GM23338 (cell line): ENCODE data around the gene ATP23. TPM values are rescaled to one million over a fixed set of nuclear protein-coding genes. Genes with fewer than 3 reads are reported as not detected.

Source experiments
- ATAC-seq: fragments of 200-7000 bp; cut with Tn5 transposase; 3 replicates; pipeline ENCODE4 v1.9.1; 2020
- DNase-seq: peaks from one replicate; pipeline ENCODE4 v3.0.0-alpha.2; 2015; ENCODE audit warnings: low spot score
- H2AFZ ChIP-seq: fragments of 200-600 bp; sonication (generic); 2 replicates; pipeline ENCODE4 v1.8.0; 2016; ENCODE audit warnings: antibody characterized with exemption, mild to moderate bottlenecking, moderate library complexity
- H3F3A ChIP-seq: fragments of 200-600 bp; sonication (generic); replicated peaks from 2 replicates; pipeline ENCODE4 v1.8.0; 2017; ENCODE audit warnings: antibody characterized with exemption, mixed run types, low read depth
- H3K27ac ChIP-seq: fragments of 200-600 bp; sonication (generic); 2 replicates; pipeline ENCODE4 v1.6.1; 2016; ENCODE audit warnings: low read depth
- H3K27me3 ChIP-seq: fragments of 200-600 bp; sonication (generic); 2 replicates; pipeline ENCODE4 v1.8.0; 2016; ENCODE audit warnings: mild to moderate bottlenecking, mixed run types, moderate library complexity; ENCODE audit not compliant: insufficient read depth
- H3K36me3 ChIP-seq: fragments of 200-600 bp; sonication (generic); 2 replicates; pipeline ENCODE4 v1.8.0; 2016; ENCODE audit warnings: mild to moderate bottlenecking; ENCODE audit not compliant: insufficient read depth
- H3K4me1 ChIP-seq: fragments of 200-600 bp; sonication (generic); 2 replicates; pipeline ENCODE4 v1.8.0; 2016; ENCODE audit warnings: mild to moderate bottlenecking, moderate library complexity; ENCODE audit not compliant: insufficient read depth
- H3K4me2 ChIP-seq: fragments of 200-600 bp; sonication (generic); 2 replicates; pipeline ENCODE4 v1.7.1; 2017; ENCODE audit warnings: mixed run types
- H3K4me3 ChIP-seq: fragments of 200-600 bp; sonication (generic); 2 replicates; pipeline ENCODE4 v1.6.1; 2016; ENCODE audit warnings: mixed run types
- H3K79me2 ChIP-seq: fragments of 200-600 bp; sonication (generic); replicated peaks from 2 replicates; pipeline ENCODE4 v1.8.0; 2017; ENCODE audit warnings: mild to moderate bottlenecking; ENCODE audit not compliant: insufficient read depth
- H3K9me2 ChIP-seq: fragments of 200-600 bp; sonication (generic); 2 replicates; pipeline ENCODE4 v1.8.0; 2017; ENCODE audit not compliant: insufficient read depth
- H4K20me1 ChIP-seq: fragments of 200-600 bp; sonication (generic); replicated peaks from 2 replicates; pipeline ENCODE4 v1.8.0; 2017; ENCODE audit warnings: mild to moderate bottlenecking; ENCODE audit not compliant: insufficient read depth
- H3K27ac Mint-ChIP-seq: 2 replicates; pipeline ENCODE4 v1.8.0; 2020; ENCODE audit warnings: inconsistent platforms, mild to moderate bottlenecking, moderate library complexity, mixed read lengths
- H3K27me3 Mint-ChIP-seq: 3 replicates; pipeline ENCODE4 v1.8.0; 2022; ENCODE audit warnings: low read depth, mild to moderate bottlenecking, moderate library complexity, mixed read lengths, inconsistent platforms; ENCODE audit not compliant: insufficient read depth, poor library complexity
- H3K36me3 Mint-ChIP-seq: 3 replicates; pipeline ENCODE4 v1.8.0; 2021; ENCODE audit warnings: low read depth, mild to moderate bottlenecking, inconsistent platforms, moderate library complexity, mixed read lengths
- H3K4me1 Mint-ChIP-seq: 3 replicates; pipeline ENCODE4 v1.8.0; 2020; ENCODE audit warnings: mild to moderate bottlenecking, inconsistent platforms, mixed read lengths
- H3K4me3 Mint-ChIP-seq: 3 replicates; pipeline ENCODE4 v1.8.0; 2021; ENCODE audit warnings: moderate library complexity, mild to moderate bottlenecking, inconsistent platforms, mixed read lengths
- H3K9me3 Mint-ChIP-seq: 3 replicates; pipeline ENCODE4 v1.8.0; 2020; ENCODE audit warnings: moderate library complexity, mild to moderate bottlenecking, inconsistent platforms, mixed read lengths
- CREB1 ChIP-seq: fragments of 250-450 bp; sonication (Bioruptor Pico); IDR thresholded peaks from 2 replicates; pipeline ENCODE4 v1.5.0; 2020; ENCODE audit warnings: low read depth, mild to moderate bottlenecking, moderate library complexity
- CTCF ChIP-seq, 2 experiments: fragments of 200-600 bp in 1 of 2; sonication (generic) in 1 of 2; conservative IDR thresholded peaks; 2 replicates each; pipeline versions ENCODE4 v1.5.1 to v1.6.1; 2016 to 2017; ENCODE audit warnings: antibody characterized with exemption in 2 of 2, low read depth in 2 of 2, mild to moderate bottlenecking in 2 of 2, moderate library complexity in 1 of 2
- EZH2 ChIP-seq: fragments of 200-600 bp; sonication (generic); IDR thresholded peaks from one replicate; pipeline ENCODE4 v1.8.0; 2017; ENCODE audit warnings: antibody characterized with exemption, mild to moderate bottlenecking, low read depth; ENCODE audit not compliant: unreplicated experiment
- EZH2phosphoT487 ChIP-seq: fragments of 200-600 bp; sonication (generic); IDR thresholded peaks from one replicate; pipeline ENCODE4 v1.8.1; 2018; ENCODE audit warnings: antibody characterized with exemption; ENCODE audit not compliant: unreplicated experiment
- JUNB ChIP-seq: IDR thresholded peaks from one replicate; pipeline ENCODE4 v1.6.1; 2016; ENCODE audit warnings: antibody characterized with exemption; ENCODE audit not compliant: unreplicated experiment
- NANOG ChIP-seq: IDR thresholded peaks from 2 replicates; pipeline ENCODE4 v1.6.1; 2016; ENCODE audit warnings: antibody characterized with exemption, borderline replicate concordance
- POLR2AphosphoS5 ChIP-seq: IDR thresholded peaks from 2 replicates; pipeline ENCODE4 v1.6.1; 2016; ENCODE audit warnings: antibody characterized with exemption, low read depth
- REST ChIP-seq: IDR thresholded peaks from one replicate; pipeline ENCODE4 v1.6.1; 2018; ENCODE audit warnings: antibody characterized with exemption; ENCODE audit not compliant: unreplicated experiment
- STAT1 ChIP-seq: IDR thresholded peaks from one replicate; pipeline ENCODE4 v1.6.1; 2016; ENCODE audit warnings: antibody characterized with exemption; ENCODE audit not compliant: unreplicated experiment
- ZNF114 ChIP-seq: fragments of 250-450 bp; sonication (Bioruptor Pico); IDR thresholded peaks from 2 replicates; pipeline ENCODE4 v1.5.0; 2020; ENCODE audit warnings: mild to moderate bottlenecking, moderate library complexity
- ZNF462 ChIP-seq: fragments of 250-450 bp; sonication (Bioruptor Pico); IDR thresholded peaks from 2 replicates; pipeline ENCODE4 v1.5.0; 2020; ENCODE audit warnings: mild to moderate bottlenecking, moderate library complexity
- long read RNA-seq: library from polyadenylated mRNA; unstranded; transcript quantifications from one replicate; pipeline ENCODE4 v2.0.0, GENCODE V29; 2020; ENCODE audit not compliant: unreplicated experiment
- polyA plus RNA-seq: library from polyadenylated mRNA; unstranded; fragments of >200 nt; fragmentation: Nextera tagmentation; extraction: Ambion mirVana; gene quantifications from 2 replicates; pipeline ENCODE4 v1.2.1, GENCODE V29; 2016
- total RNA-seq: library from RNA; depleted of rRNA; stranded (reverse); fragments of >200 nt; shearing (Covaris generic); gene quantifications from 2 replicates; pipeline ENCODE4 v1.2.3, GENCODE V29; 2014; rRNA removed
- TF ChIP-seq, protein P1 (sequence below): IDR thresholded peaks from 2 replicates; pipeline ENCODE4 v1.6.1; 2016; ENCODE audit warnings: antibody characterized with exemption

The ATP23 gene, protein sequence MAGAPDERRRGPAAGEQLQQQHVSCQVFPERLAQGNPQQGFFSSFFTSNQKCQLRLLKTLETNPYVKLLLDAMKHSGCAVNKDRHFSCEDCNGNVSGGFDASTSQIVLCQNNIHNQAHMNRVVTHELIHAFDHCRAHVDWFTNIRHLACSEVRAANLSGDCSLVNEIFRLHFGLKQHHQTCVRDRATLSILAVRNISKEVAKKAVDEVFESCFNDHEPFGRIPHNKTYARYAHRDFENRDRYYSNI
- total RNA-seq (14.7 and 22.4 TPM in 2 replicates), polyA plus RNA-seq (21.0 and 22.1 TPM in 2 replicates)
- long read RNA-seq, transcript ATP23-201 (6 exons, 1,245 nt), result major isoform, 9 of 9 reads
- long read RNA-seq, partial matches to known transcripts, result 0 of 9 reads
- long read RNA-seq, other reads (novel, unspliced or antisense), result 0 of 9 reads

GRCh38 chr12:57941165-57941894 is at the start of gene ATP23:
ATP23 (plus strand) TSS chr12:57941567; CDS start chr12:57941702, 135 bp downstream.
- Mint-ChIP-seq H3K4me3 (peak within 1 kb of the TSS; percentile 92), H3K4me1 (peaks cover 12% of the 10 kb centered on the region), H3K36me3 (no peaks in the 10 kb centered on the region; the same call in 2 of the 3 replicates), H3K27me3 (peaks cover 12% of the 10 kb centered on the region), H3K27ac (peak within 1 kb of the TSS; percentile 28), H3K9me3 (no peaks in the 10 kb centered on the region)
- ATAC-seq (peak; percentile 97), DNase-seq (peak; percentile 96)
- H3K36me3 ChIP-seq, result no peaks in the 10 kb centered on the region
- peak within 1 kb of the TSS; percentile 99 for H2AFZ ChIP-seq
- no peaks in the 10 kb centered on the region for H3K79me2 ChIP-seq
- peak within 1 kb of the TSS; percentile 95 for H3K27ac ChIP-seq
- peaks cover 2% of the 10 kb centered on the region; the same call in 1 of the 2 replicates for H3K9me2 ChIP-seq
- peaks cover 4% of the 10 kb centered on the region for H3F3A ChIP-seq
- no peaks in the 10 kb centered on the region for H4K20me1 ChIP-seq
- peak within 1 kb of the TSS; percentile 99 for H3K4me2 ChIP-seq
- H3K4me3 ChIP-seq, result peak within 1 kb of the TSS; percentile 77
- peaks cover 8% of the 10 kb centered on the region for H3K4me1 ChIP-seq
- H3K27me3 ChIP-seq, result peaks cover 13% of the 10 kb centered on the region
- TF ChIP-seq, protein P1, sequence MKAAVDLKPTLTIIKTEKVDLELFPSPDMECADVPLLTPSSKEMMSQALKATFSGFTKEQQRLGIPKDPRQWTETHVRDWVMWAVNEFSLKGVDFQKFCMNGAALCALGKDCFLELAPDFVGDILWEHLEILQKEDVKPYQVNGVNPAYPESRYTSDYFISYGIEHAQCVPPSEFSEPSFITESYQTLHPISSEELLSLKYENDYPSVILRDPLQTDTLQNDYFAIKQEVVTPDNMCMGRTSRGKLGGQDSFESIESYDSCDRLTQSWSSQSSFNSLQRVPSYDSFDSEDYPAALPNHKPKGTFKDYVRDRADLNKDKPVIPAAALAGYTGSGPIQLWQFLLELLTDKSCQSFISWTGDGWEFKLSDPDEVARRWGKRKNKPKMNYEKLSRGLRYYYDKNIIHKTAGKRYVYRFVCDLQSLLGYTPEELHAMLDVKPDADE, result no peak
- TF ChIP-seq CTCF (conservative IDR thresholded peaks at IDR 0.05; ENCODE audit: low read depth in 2 of 2) (no peak), ZNF114 (CRISPR knock-in tag) (peak; percentile 88; the same call in 1 of the 2 replicates), JUNB (no peak), EZH2phosphoT487 (no peak), REST (no peak), STAT1 (no peak), ZNF462 (CRISPR knock-in tag) (0 out of 2 replicates have a peak, but pooled peaks have one; percentile 30), NANOG (no peak), CREB1 (CRISPR knock-in tag) (0 out of 2 replicates have a peak, but pooled peaks have one; percentile 5), POLR2AphosphoS5 (peak; percentile 98), EZH2 (no peak)
